Mucosa of rectum (tissue), 2 donors: ENCODE measurements around the gene MAB21L3.

Source experiments
- H3K27ac ChIP-seq, 2 donors: one replicate each; pipeline ENCODE4 v1.7.0; 2013; ENCODE audit warnings: inconsistent platforms in 2 of 2, low read depth in 2 of 2, low read length in 2 of 2
- H3K27me3 ChIP-seq, 2 donors: one replicate each; pipeline ENCODE4 v1.7.0; 2013; ENCODE audit warnings: low read length in 2 of 2; ENCODE audit not compliant: control insufficient read depth in 2 of 2, insufficient read depth in 2 of 2
- H3K36me3 ChIP-seq, 2 donors: one replicate each; pipeline ENCODE4 v1.7.0; 2013; ENCODE audit warnings: low read length in 2 of 2; ENCODE audit not compliant: control insufficient read depth in 2 of 2, insufficient read depth in 2 of 2
- H3K4me1 ChIP-seq, 2 donors: one replicate each; pipeline ENCODE4 v1.7.0; 2013; ENCODE audit warnings: low read length in 2 of 2, mild to moderate bottlenecking in 1 of 2; ENCODE audit not compliant: control insufficient read depth in 2 of 2, insufficient read depth in 2 of 2
- H3K4me3 ChIP-seq, 2 donors: one replicate each; pipeline ENCODE4 v1.7.0; 2013; ENCODE audit warnings: low read length in 2 of 2
- H3K9ac ChIP-seq, 2 donors: one replicate each; pipeline ENCODE4 v1.7.0; 2013; ENCODE audit warnings: low read length in 2 of 2, low read depth in 1 of 2, mild to moderate bottlenecking in 1 of 2
- H3K9me3 ChIP-seq, 2 donors: one replicate each; pipeline ENCODE4 v1.7.0; 2013; ENCODE audit warnings: low read length in 2 of 2; ENCODE audit not compliant: control insufficient read depth in 2 of 2
- donor health status: healthy.
- donor health status: Normal muscosa, but diverticular disease.

MAB21L3 gene

DNA sequence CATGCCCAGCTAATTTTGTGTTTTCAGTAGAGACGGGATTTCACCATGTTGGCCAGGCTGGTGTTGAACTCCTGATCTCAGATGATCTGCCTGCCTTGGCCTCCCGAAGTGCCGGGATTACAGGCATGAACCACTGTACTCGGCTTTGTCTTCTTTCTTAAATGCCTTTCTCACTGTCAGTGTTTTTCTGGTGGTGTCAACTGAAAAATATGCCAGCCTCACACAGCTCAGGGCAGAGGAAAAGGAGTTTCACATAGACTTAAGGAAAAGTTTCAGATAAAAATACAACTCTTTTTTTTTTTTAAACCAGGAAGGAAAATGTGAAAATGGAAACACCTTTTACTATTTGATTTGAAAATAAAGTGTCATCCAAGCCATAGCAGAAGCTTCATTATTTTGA lies 4.6 kb upstream of the MAB21L3 start:
- Histone ChIP-seq H3K9me3 (no peaks in the 10 kb centered on the region), H3K4me1 (peaks cover 10 to 21% of the 10 kb centered on the region in 2 donors), H3K4me3 (no peak overlapping the region), H3K27ac (no peak overlapping the region), H3K9ac (no peak overlapping the region), H3K27me3 (no peaks in the 10 kb centered on the region), H3K36me3 (no peaks in the 10 kb centered on the region)

DNA sequence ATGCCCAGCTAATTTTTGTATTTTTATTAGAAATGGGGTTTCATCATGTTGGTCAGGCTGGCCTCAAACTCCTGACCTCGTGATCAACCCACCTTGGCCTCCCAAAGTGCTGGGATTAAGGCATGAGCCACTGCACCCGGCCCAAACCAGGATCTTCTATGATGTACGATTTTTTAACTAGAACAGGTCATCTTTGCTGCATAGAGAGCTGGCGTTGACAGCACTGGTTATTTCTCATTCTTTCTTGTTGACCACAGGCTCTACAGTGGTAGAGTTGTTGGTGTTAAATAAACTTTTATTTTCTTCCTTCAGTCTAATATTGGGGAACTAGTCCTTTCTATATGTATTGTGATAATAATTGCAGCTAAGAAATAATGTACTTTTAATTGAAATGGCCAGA lies 3.8 kb upstream of the MAB21L3 start:
- H3K4me1 ChIP-seq, result peaks cover 16 to 27% of the 10 kb centered on the region in 2 donors
- no peaks in the 10 kb centered on the region for H3K27me3 ChIP-seq
- no peak overlapping the region for H3K27ac ChIP-seq
- H3K36me3 ChIP-seq, result no peaks in the 10 kb centered on the region
- H3K9me3 ChIP-seq, result no peaks in the 10 kb centered on the region
- H3K4me3 ChIP-seq, result no peak overlapping the region
- H3K9ac ChIP-seq, result no peak overlapping the region

DNA sequence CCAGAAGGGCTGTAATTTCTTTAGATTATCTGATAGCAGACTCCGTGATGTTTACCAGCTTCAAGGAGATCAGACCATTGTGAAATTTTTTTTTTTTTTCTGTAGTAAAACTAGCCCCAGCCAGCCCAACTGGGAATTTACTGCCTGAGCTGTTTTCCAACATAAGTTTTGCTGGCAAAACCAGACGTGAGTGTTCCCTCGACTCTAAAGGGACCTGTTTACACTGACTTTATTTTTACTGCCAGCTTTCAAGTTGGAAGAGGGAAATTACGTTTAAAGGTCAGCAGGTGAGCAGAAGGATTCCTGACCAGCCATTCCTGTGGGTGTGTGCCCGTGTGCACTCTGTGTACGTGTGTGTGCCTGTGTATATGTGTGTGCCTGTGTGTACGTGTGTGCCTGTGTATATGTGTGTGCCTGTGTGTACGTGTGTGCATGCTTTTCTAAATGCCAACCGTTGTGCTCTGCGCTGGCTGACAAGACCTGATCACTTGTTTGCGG lies 374 bp downstream of the MAB21L3 start:
- Histone ChIP-seq H3K27ac (peak overlapping the region; percentile 92 to 96), H3K4me1 (peaks cover 20 to 30% of the 10 kb centered on the region in 2 donors), H3K4me3 (peak overlapping the region; percentile 57 to 60), H3K36me3 (no peaks in the 10 kb centered on the region), H3K9me3 (no peaks in the 10 kb centered on the region), H3K9ac (peak overlapping the region; percentile 54 to 67), H3K27me3 (no peaks in the 10 kb centered on the region)

DNA sequence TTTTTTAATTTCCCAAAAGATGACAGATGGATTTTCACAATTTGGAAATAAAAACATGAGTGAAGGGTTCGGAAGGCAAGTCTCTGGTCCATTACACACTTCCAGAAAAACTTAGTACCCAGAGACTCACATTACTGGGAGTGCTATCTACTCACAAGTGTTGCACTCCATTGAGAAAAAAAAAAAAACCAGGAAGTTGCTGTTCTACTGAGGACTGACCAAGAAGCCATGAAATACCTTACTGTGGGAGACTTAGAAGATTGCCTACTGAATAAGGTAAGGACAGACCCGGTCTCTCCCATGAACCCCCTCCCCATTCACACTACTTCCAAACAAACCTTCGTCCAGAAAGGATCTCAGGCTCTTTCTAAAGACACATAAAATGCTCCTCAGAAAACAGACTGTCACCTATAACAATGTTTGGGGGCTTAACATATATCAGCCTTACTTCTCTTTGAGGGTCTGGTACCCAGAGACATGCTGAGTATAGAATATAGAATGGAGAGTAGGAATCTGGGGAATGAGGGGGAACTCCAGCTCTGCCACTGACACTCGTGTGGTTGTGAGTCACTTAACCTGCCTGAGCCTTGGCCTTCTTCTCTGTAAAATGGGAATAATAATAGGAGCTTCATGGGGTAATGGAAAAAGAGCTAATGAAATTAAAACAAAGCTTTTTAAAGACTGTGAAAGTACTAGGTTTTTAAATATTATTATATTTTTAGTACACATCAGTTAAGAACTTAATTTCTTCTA lies 1.4 kb downstream of the MAB21L3 start:
- Histone ChIP-seq H3K4me1 (peaks cover 20 to 30% of the 10 kb centered on the region in 2 donors), H3K9me3 (no peaks in the 10 kb centered on the region), H3K27ac (peak overlapping the region; percentile 92 to 96), H3K27me3 (no peaks in the 10 kb centered on the region), H3K36me3 (no peaks in the 10 kb centered on the region), H3K4me3 (peak overlapping the region in 1 of 2 donors; percentile 4), H3K9ac (peak overlapping the region in 1 of 2 donors; percentile 67)

DNA sequence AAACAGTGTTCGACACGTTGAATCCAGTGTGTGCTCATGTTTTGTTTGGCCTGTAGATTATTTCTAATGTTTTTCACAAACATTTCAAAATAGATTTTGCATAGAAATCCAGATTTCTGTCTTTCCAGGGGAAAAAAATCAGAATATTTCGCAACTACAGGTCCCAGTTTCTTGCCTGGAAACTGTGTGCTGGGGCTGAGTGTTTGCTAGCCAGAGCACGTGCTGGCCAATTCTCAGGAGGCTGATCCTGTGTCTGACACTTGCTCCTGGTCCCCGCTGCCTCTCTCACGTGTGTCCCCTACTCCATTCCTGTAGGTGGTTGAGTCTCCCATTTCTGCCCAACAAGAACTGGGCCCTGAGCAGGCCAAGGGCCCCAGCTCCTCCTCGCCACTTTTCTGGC lies 2.4 kb downstream of the MAB21L3 start:
- Histone ChIP-seq H3K27ac (no peak overlapping the region), H3K36me3 (no peaks in the 10 kb centered on the region)

DNA sequence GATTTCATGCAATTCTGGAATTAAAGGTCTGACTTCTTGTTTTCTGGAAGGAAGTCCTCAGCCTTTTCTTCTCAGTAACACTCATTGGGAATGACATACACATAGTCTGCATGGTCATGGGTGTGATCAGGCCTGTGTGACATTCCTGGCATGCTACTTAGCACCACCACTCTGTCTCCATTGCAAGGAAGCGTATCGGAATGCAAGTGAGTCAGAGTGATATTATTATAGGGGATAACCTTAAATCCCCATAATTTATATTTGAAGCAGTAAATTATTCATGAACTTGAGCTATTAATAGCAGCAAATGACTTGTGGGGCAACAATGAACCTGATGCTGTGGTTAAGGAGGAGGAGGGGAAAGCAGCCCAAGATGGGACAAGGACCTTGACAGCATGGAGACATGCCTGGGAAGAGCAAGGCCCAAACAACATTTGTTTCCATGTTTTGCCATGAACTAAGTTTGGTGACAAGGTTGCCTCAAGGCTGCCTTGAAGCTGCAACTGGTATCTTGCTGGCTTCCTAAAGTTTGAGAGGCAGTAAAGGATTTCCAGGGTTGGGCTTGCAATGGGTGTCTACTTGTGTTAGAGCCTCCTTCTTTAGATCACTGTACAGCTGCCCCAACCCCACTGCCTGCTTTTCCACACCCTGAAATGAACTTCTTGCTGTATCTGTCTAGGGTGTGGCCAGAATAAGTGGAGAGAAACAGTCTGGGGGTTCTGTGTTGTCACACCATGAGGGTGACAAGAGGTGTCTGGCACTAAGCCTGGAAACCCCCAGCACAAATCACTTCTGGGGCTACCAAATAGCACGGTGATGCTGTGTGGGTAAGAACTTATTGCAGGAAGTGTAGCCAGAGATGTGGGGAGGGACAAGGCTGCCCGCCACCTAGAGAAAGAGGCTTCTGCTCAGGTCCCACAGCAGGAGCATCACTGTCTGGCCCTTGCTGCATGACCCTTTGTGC lies 4.6 kb downstream of the MAB21L3 start:
- no peak overlapping the region for H3K27ac ChIP-seq

More for the DNA sequence above, 2.4 kb downstream of the MAB21L3 start:
- Histone ChIP-seq H3K27me3 (no peaks in the 10 kb centered on the region), H3K4me3 (no peak overlapping the region), H3K4me1 (peaks cover 20 to 30% of the 10 kb centered on the region in 2 donors), H3K9me3 (no peaks in the 10 kb centered on the region), H3K9ac (no peak overlapping the region)

DNA sequence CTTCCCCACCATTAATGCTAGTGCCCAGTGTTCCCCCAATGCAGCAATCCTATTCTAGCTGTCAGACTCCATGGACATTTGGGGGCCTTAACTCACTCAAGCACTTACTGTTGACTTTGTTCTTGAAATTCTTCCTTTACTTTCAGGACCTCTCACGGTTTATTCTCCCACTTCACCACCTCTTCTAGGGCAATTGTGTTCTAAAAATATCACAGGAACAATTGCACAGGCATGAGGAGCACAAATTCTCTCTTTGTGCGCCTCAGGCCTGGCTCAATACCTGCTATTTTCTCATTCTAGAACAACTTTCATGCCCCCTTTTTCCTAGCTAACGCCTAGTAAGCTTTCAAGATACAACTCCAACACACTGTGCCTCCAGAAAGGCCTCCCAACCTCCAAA lies 7.3 kb downstream of the MAB21L3 start:
- no peak overlapping the region for H3K27ac ChIP-seq
- H3K36me3 ChIP-seq, result no peaks in the 10 kb centered on the region
- H3K9me3 ChIP-seq, result no peaks in the 10 kb centered on the region
- no peak overlapping the region for H3K9ac ChIP-seq
- peaks cover 5 to 7% of the 10 kb centered on the region in 2 donors for H3K4me1 ChIP-seq
- H3K4me3 ChIP-seq, result no peak overlapping the region
- H3K27me3 ChIP-seq, result no peaks in the 10 kb centered on the region

More for the DNA sequence above, 4.6 kb downstream of the MAB21L3 start:
- no peaks in the 10 kb centered on the region for H3K9me3 ChIP-seq
- peaks cover 12 to 19% of the 10 kb centered on the region in 2 donors for H3K4me1 ChIP-seq
- no peaks in the 10 kb centered on the region for H3K36me3 ChIP-seq
- no peaks in the 10 kb centered on the region for H3K27me3 ChIP-seq
- no peak overlapping the region for H3K9ac ChIP-seq
- no peak overlapping the region for H3K4me3 ChIP-seq

DNA sequence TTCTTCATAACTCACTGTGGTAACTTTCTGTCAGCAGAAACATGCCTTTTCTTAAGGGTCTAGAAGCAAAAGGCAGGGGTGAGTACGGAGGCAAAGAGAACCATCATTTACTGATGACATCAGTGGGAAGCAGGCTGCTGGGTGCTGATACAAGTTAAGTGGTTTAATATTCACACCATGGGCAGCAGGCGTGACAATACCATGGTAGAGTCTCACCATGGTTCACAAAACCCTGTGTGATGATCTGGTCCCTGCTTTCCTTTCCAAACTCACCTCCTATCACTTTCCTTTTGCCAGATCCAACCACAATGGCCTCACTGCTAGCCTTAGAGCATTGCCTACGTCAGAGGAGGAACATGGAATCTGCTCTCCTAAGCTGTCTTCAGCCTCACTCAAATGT lies 8.7 kb downstream of the MAB21L3 start:
- Histone ChIP-seq H3K9ac (no peak overlapping the region), H3K27ac (no peak overlapping the region), H3K4me3 (no peak overlapping the region), H3K9me3 (no peaks in the 10 kb centered on the region), H3K36me3 (no peaks in the 10 kb centered on the region), H3K27me3 (no peaks in the 10 kb centered on the region), H3K4me1 (peaks cover 5 to 19% of the 10 kb centered on the region in 2 donors)

DNA sequence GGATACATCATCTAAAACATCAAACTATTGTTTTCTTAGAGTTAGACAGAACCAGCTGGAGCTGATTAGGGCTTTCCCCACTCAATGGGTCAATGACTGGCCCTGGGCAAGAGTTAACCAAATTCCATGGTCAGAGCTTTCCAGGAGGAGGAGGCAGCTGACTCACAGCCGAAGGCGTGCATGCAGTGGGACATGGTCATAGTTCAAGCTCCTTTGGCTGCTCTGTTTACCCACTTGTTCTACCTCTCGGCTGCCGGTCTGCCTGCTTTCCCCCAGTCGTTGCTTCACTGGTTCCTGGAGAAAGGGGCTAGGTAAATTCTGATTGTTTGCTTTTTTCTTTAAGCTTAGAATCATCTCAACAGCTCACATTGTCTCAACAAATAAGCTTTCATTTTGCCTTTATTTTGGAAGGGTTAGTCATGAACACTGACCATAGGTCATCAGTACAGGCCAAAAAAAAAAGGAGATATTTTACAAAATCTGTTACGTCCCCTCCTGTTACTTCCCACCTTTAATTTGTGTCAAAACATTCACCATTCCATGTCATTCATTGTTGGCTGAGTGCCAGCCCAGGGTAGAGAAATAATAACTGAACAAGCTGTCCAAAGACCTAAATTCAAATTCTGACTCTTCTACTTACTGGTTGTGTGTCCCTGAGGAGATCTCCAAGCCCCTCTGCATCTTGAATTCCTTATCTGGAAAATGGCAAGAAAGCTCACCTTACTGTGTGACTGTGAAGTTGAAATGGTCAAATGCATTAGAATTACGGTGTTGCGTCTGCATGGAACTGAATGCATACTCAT lies 12.0 kb downstream of the MAB21L3 start:
- Histone ChIP-seq H3K4me3 (peak overlapping the region; percentile 59 to 62), H3K36me3 (no peaks in the 10 kb centered on the region), H3K27ac (peak overlapping the region; percentile 94 to 98), H3K9ac (peak overlapping the region; percentile 54 to 72), H3K27me3 (no peaks in the 10 kb centered on the region), H3K9me3 (no peaks in the 10 kb centered on the region), H3K4me1 (peaks cover 7 to 19% of the 10 kb centered on the region in 2 donors)
